Liver (tissue), 9 donors: ENCODE results near the gene TTI1. TPM values are rescaled to one million over a fixed set of nuclear protein-coding genes. Genes with fewer than 3 reads are reported as not detected.

Source experiments
- DNase-seq: peaks from one replicate; pipeline ENCODE4 v3.0.0-alpha.2; 2017; ENCODE audit warnings: low spot score
- H3K27ac ChIP-seq, 2 donors: one replicate each; pipeline ENCODE4 v1.7.0; 2013; ENCODE audit warnings: inconsistent platforms in 2 of 2, low read length in 2 of 2, control low read depth in 1 of 2, low read depth in 1 of 2, mild to moderate bottlenecking in 1 of 2
- H3K27me3 ChIP-seq, 4 donors: one replicate each; pipeline versions ENCODE4 v1.6.1 to v1.7.0; 2013; ENCODE audit warnings: low read length in 3 of 4, inconsistent platforms in 1 of 4, mild to moderate bottlenecking in 1 of 4, moderate library complexity in 1 of 4; ENCODE audit not compliant: control insufficient read depth in 4 of 4, insufficient read depth in 4 of 4
- H3K36me3 ChIP-seq, 4 donors: one replicate each; pipeline versions ENCODE4 v1.6.1 to v1.7.0; 2013; ENCODE audit warnings: low read length in 3 of 4, mild to moderate bottlenecking in 3 of 4, low read depth in 1 of 4, moderate library complexity in 1 of 4; ENCODE audit not compliant: control insufficient read depth in 4 of 4, insufficient read depth in 3 of 4
- H3K4me1 ChIP-seq, 4 donors: one replicate each; pipeline versions ENCODE4 v1.6.1 to v1.7.0; 2013; ENCODE audit warnings: low read length in 3 of 4, mild to moderate bottlenecking in 3 of 4, moderate library complexity in 1 of 4; ENCODE audit not compliant: control insufficient read depth in 4 of 4, insufficient read depth in 4 of 4
- H3K4me3 ChIP-seq, 3 donors: one replicate each; pipeline versions ENCODE4 v1.6.1 to v1.7.0; 2013; ENCODE audit warnings: low read length in 3 of 3, control low read depth in 1 of 3, low read depth in 1 of 3, mild to moderate bottlenecking in 1 of 3
- H3K9ac ChIP-seq, 2 donors: one replicate each; pipeline ENCODE4 v1.7.0; 2013; ENCODE audit warnings: low read length in 2 of 2, mild to moderate bottlenecking in 2 of 2, moderate library complexity in 2 of 2, control low read depth in 1 of 2, low read depth in 1 of 2
- H3K9me3 ChIP-seq, 4 donors: one replicate each; pipeline versions ENCODE4 v1.6.1 to v1.7.0; 2013; ENCODE audit warnings: low read length in 3 of 4; ENCODE audit not compliant: control insufficient read depth in 4 of 4
- ATF3 ChIP-seq: IDR thresholded peaks from 2 replicates; pipeline ENCODE4 v1.6.1; 2016; ENCODE audit warnings: antibody characterized with exemption
- CTCF ChIP-seq: fragments of 150-350 bp; IDR thresholded peaks from 2 replicates; pipeline ENCODE4 v1.5.1; 2017; ENCODE audit warnings: improper control_type of control experiment, low read depth, low read length; ENCODE audit not compliant: missing input control
- EGR1 ChIP-seq, 2 donors: IDR thresholded peaks; 2 replicates each; pipeline ENCODE4 v1.6.1; 2016 to 2018; ENCODE audit warnings: antibody characterized with exemption in 2 of 2, low read depth in 2 of 2
- FOXA2 ChIP-seq: IDR thresholded peaks from 2 replicates; pipeline ENCODE4 v1.6.1; 2016; ENCODE audit warnings: antibody characterized with exemption
- GABPA ChIP-seq, 2 donors: IDR thresholded peaks in 1 of 2; conservative IDR thresholded peaks in 1 of 2; 2 replicates each; pipeline ENCODE4 v1.6.1; 2016; ENCODE audit warnings: antibody characterized with exemption in 2 of 2, mild to moderate bottlenecking in 1 of 2, moderate library complexity in 1 of 2
- HNF4A ChIP-seq, 2 donors: conservative IDR thresholded peaks; 2 replicates each; pipeline ENCODE4 v1.6.1; 2016; ENCODE audit warnings: antibody characterized with exemption in 2 of 2, mild to moderate bottlenecking in 2 of 2
- HNF4G ChIP-seq: IDR thresholded peaks from 2 replicates; pipeline ENCODE4 v1.6.1; 2016; ENCODE audit warnings: antibody characterized with exemption
- JUND ChIP-seq, 2 donors: IDR thresholded peaks; 2 replicates each; pipeline ENCODE4 v1.6.1; 2016; ENCODE audit warnings: antibody characterized with exemption in 2 of 2
- MAX ChIP-seq: IDR thresholded peaks from 2 replicates; pipeline ENCODE4 v1.6.1; 2016; ENCODE audit warnings: antibody characterized with exemption
- NR2F2 ChIP-seq: IDR thresholded peaks from 2 replicates; pipeline ENCODE4 v1.6.1; 2016; ENCODE audit warnings: antibody characterized with exemption
- RAD21 ChIP-seq, 2 donors: IDR thresholded peaks; 2 replicates each; pipeline ENCODE4 v1.6.1; 2016; ENCODE audit warnings: antibody characterized with exemption in 2 of 2, mild to moderate bottlenecking in 2 of 2
- REST ChIP-seq: IDR thresholded peaks from 2 replicates; pipeline ENCODE4 v1.6.1; 2016; ENCODE audit warnings: antibody characterized with exemption, mild to moderate bottlenecking
- RXRA ChIP-seq, 2 donors: IDR thresholded peaks; 2 replicates each; pipeline ENCODE4 v1.6.1; 2017 to 2018; ENCODE audit warnings: antibody characterized with exemption in 2 of 2, mild to moderate bottlenecking in 1 of 2
- SP1 ChIP-seq: IDR thresholded peaks from 2 replicates; pipeline ENCODE4 v1.6.1; 2018; ENCODE audit warnings: antibody characterized with exemption, mild to moderate bottlenecking
- TAF1 ChIP-seq: conservative IDR thresholded peaks from 2 replicates; pipeline ENCODE4 v1.6.1; 2016; ENCODE audit warnings: antibody characterized with exemption, mild to moderate bottlenecking
- ZBTB33 ChIP-seq: IDR thresholded peaks from 2 replicates; pipeline ENCODE4 v1.6.1; 2016; ENCODE audit warnings: antibody characterized with exemption
- WGBS: extraction: QIAGEN DNeasy Blood & Tissue Kit; methylation state at CpG from one replicate; pipeline ENCODE4 v1.1.7; 2013; 5-methylcytosine and 5-hydroxymethylcytosine counted together
- polyA plus RNA-seq, 2 donors: library from polyadenylated mRNA; stranded (reverse) in 1 of 2; unstranded in 1 of 2; fragments of 200-250 nt in 1 of 2; fragments of >200 nt in 1 of 2; fragmentation: Nextera tagmentation in 1 of 2; extraction: Ambion mirVana in 1 of 2; gene quantifications; one replicate each; pipeline versions ENCODE4 v1.2.1 to v1.2.3, GENCODE V29; 2013 to 2015
- total RNA-seq, 2 donors: library from RNA; depleted of rRNA; stranded (reverse); fragments of >200 nt; gene quantifications; one replicate each; pipeline ENCODE4 v1.2.3, GENCODE V29; 2014
- donor health status: healthy.
- donor health status: healthy.
- donor health status: healthy.
- donor health status: healthy.
- donor health status: healthy.

Gene TTI1
- total and polyA plus RNA-seq, 4 donors: 4.6 to 20.4 (median 11.3) TPM

GRCh38 chr20:37934634-37935375 lies 98.5 kb downstream of the TTI1 start:
- no peak for TF ChIP-seq GABPA (IDR thresholded peaks at IDR 0.05 in 1 of 2, conservative IDR thresholded peaks at IDR 0.05 in 1 of 2)
- no peak for TF ChIP-seq FOXA2
- no peak for TF ChIP-seq JUND (IDR thresholded peaks at IDR 0.05)
- no peak for TF ChIP-seq NR2F2
- TF ChIP-seq EGR1 (IDR thresholded peaks at IDR 0.05; ENCODE audit: low read depth in 2 of 2): no peak
- TF ChIP-seq RAD21 (IDR thresholded peaks at IDR 0.05): no peak
- TF ChIP-seq HNF4A (conservative IDR thresholded peaks at IDR 0.05): no peak
- no peak for TF ChIP-seq REST
- DNase-seq: no peak
- 91% methylated on average over 14 of the region's 14 CpGs for WGBS

GRCh38 chr20:37933786-37934633 lies 99.2 kb downstream of the TTI1 start:
- no peaks in the 10 kb centered on the region for H3K9me3 ChIP-seq
- H3K27me3 ChIP-seq: no peaks in the 10 kb centered on the region
- no peaks in the 10 kb centered on the region for H3K36me3 ChIP-seq
- no peak overlapping the region for H3K4me3 ChIP-seq
- H3K4me1 ChIP-seq: peaks cover 0 to 2% (median 0%) of the 10 kb centered on the region in 4 donors
- no peak overlapping the region for H3K9ac ChIP-seq
- WGBS: 80% methylated on average over 15 of the region's 15 CpGs
- no peak for DNase-seq
- no peak overlapping the region for H3K27ac ChIP-seq
- TF ChIP-seq RXRA (IDR thresholded peaks at IDR 0.05): no peak
- no peak for TF ChIP-seq SP1
- TF ChIP-seq HNF4G: no peak
- no peak for TF ChIP-seq CTCF
- TF ChIP-seq HNF4A (conservative IDR thresholded peaks at IDR 0.05): no peak
- TF ChIP-seq RAD21 (IDR thresholded peaks at IDR 0.05): no peak
- TF ChIP-seq EGR1 (IDR thresholded peaks at IDR 0.05; ENCODE audit: low read depth in 2 of 2): no peak
- no peak for TF ChIP-seq NR2F2
- TF ChIP-seq TAF1: no peak
- TF ChIP-seq JUND (IDR thresholded peaks at IDR 0.05): no peak
- no peak for TF ChIP-seq MAX
- no peak for TF ChIP-seq ZBTB33
- no peak for TF ChIP-seq ATF3

More at GRCh38 chr20:37934634-37935375, 98.5 kb downstream of the TTI1 start:
- Histone ChIP-seq H3K27ac (no peak overlapping the region), H3K4me3 (no peak overlapping the region), H3K9me3 (no peaks in the 10 kb centered on the region), H3K27me3 (no peaks in the 10 kb centered on the region), H3K9ac (no peak overlapping the region), H3K4me1 (peaks cover 0 to 2% (median 0%) of the 10 kb centered on the region in 4 donors), H3K36me3 (no peaks in the 10 kb centered on the region)
